OCI-LY1 (cell line): ENCODE data around the gene INTS14.

ENCODE experiments used
- H2AFZ ChIP-seq: fragments of 200-600 bp; sonication (generic), shearing (Covaris generic); 2 replicates; pipeline ENCODE4 v1.6.0; 2014; ENCODE audit warnings: antibody characterized with exemption, mild to moderate bottlenecking, low read length
- H3F3A ChIP-seq: fragments of 200-600 bp; sonication (generic), shearing (Covaris generic); 2 replicates; pipeline ENCODE4 v1.6.0; 2014; ENCODE audit warnings: mild to moderate bottlenecking, antibody characterized with exemption, low read length, moderate library complexity; ENCODE audit not compliant: insufficient read depth
- H3K27ac ChIP-seq: fragments of 200-600 bp; sonication (generic); 2 replicates; pipeline ENCODE4 v1.5.1; 2014; ENCODE audit warnings: low read length, mixed run types, mild to moderate bottlenecking, low read depth; ENCODE audit not compliant: poor library complexity, severe bottlenecking
- H3K27me3 ChIP-seq: fragments of 200-600 bp; sonication (generic); 2 replicates; pipeline ENCODE4 v1.6.0; 2014; ENCODE audit warnings: antibody characterized with exemption, mild to moderate bottlenecking, low read length, moderate library complexity; ENCODE audit not compliant: insufficient read depth
- H3K36me3 ChIP-seq: fragments of 200-600 bp; sonication (generic); 2 replicates; pipeline ENCODE4 v1.6.1; 2014; ENCODE audit warnings: mild to moderate bottlenecking, antibody characterized with exemption, low read length, moderate library complexity, mixed read lengths; ENCODE audit not compliant: insufficient read depth
- H3K4me1 ChIP-seq: fragments of 200-600 bp; sonication (generic); 2 replicates; pipeline ENCODE4 v1.5.1; 2014; ENCODE audit warnings: mild to moderate bottlenecking, low read length, moderate library complexity; ENCODE audit not compliant: insufficient read depth, severe bottlenecking
- H3K4me2 ChIP-seq: fragments of 200-600 bp; sonication (generic), shearing (Covaris generic); 2 replicates; pipeline ENCODE4 v1.6.1; 2014; ENCODE audit warnings: low read length
- H3K4me3 ChIP-seq: fragments of 200-600 bp; sonication (generic); 2 replicates; pipeline ENCODE4 v1.5.1; 2014; ENCODE audit warnings: low read length, low read depth, mild to moderate bottlenecking, mixed read lengths; ENCODE audit not compliant: poor library complexity, severe bottlenecking
- H3K79me2 ChIP-seq: fragments of 200-600 bp; shearing (Covaris generic); 2 replicates; pipeline ENCODE4 v1.6.1; 2016; ENCODE audit warnings: mixed run types, low read length, mixed read lengths; ENCODE audit not compliant: insufficient read depth
- H3K9ac ChIP-seq: fragments of 200-600 bp; sonication (generic), shearing (Covaris generic); 2 replicates; pipeline ENCODE4 v1.6.1; 2014; ENCODE audit warnings: mild to moderate bottlenecking, low read length, mixed read lengths
- H3K9me2 ChIP-seq: fragments of 200-600 bp; sonication (generic), shearing (Covaris generic); 2 replicates; pipeline ENCODE4 v1.6.1; 2014; ENCODE audit warnings: low read depth, mild to moderate bottlenecking, low read length, mixed read lengths
- H3K9me3 ChIP-seq: fragments of 200-600 bp; shearing (Covaris generic); 2 replicates; pipeline ENCODE4 v1.6.1; 2014; ENCODE audit warnings: low read length, mixed read lengths
- H4K20me1 ChIP-seq: fragments of 200-600 bp; sonication (generic), shearing (Covaris generic); 2 replicates; pipeline ENCODE4 v1.6.0; 2016; ENCODE audit warnings: mild to moderate bottlenecking, low read length; ENCODE audit not compliant: insufficient read depth
- CTCF ChIP-seq: fragments of 200-600 bp; sonication (generic), shearing (Covaris generic); IDR thresholded peaks from 2 replicates; pipeline ENCODE4 v1.5.1; 2017; ENCODE audit warnings: mild to moderate bottlenecking, antibody characterized with exemption, low read length, moderate library complexity, mixed read lengths
- EZH2 ChIP-seq: fragments of 200-600 bp; sonication (generic), shearing (Covaris generic); IDR thresholded peaks from 2 replicates; pipeline ENCODE4 v1.8.0; 2017; ENCODE audit warnings: borderline replicate concordance, mixed run types, mild to moderate bottlenecking, antibody characterized with exemption, low read length, moderate library complexity, mixed read lengths

INTS14 gene

DNA sequence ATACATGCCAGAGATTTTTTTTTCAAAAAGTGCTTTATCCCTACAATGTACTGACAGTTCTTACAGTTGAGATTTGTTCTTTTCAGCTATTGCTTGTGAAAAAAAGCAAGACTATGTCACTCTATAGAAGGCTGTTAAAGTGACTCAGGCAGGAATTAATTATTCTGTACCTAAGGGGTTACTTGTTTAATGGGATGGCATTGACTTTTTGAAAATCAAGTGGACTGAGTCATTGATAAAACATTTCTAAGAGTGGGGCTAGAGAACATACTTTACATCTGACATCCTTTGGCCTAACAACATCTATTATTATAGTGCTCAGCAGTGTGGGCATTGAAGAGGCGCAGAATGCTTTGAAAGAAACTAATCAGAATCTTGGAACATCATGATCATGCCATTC lies 34.3 kb downstream of the INTS14 start:
- no peaks in the 10 kb centered on the region for H3K79me2 ChIP-seq
- H3K9me3 ChIP-seq, result no peaks in the 10 kb centered on the region
- no peaks in the 10 kb centered on the region for H3F3A ChIP-seq
- no peaks in the 10 kb centered on the region for H3K4me1 ChIP-seq
- H4K20me1 ChIP-seq, result no peaks in the 10 kb centered on the region
- no peaks in the 10 kb centered on the region for H3K9me2 ChIP-seq
- H3K27ac ChIP-seq, result no peak overlapping the region
- H2AFZ ChIP-seq, result no peak overlapping the region
- TF ChIP-seq CTCF, result no peak
- no peak for TF ChIP-seq EZH2
- no peaks in the 10 kb centered on the region for H3K27me3 ChIP-seq
- no peak overlapping the region for H3K4me3 ChIP-seq
- H3K9ac ChIP-seq, result no peak overlapping the region
- H3K4me2 ChIP-seq, result no peak overlapping the region
- H3K36me3 ChIP-seq, result peaks cover 83% of the 10 kb centered on the region

- H3K4me2 ChIP-seq, result no peak overlapping the region
Measured at GRCh38 chr15:65571971-65572370, 39.0 kb downstream of the INTS14 start.

GRCh38 chr15:65569728-65570127 lies 41.2 kb downstream of the INTS14 start:
- no peaks in the 10 kb centered on the region for H3K9me2 ChIP-seq
- H3K4me1 ChIP-seq, result no peaks in the 10 kb centered on the region
- TF ChIP-seq CTCF, result no peak
- TF ChIP-seq EZH2, result no peak
- H3K79me2 ChIP-seq, result no peaks in the 10 kb centered on the region
- H3K4me3 ChIP-seq, result no peak overlapping the region
- peaks cover 10% of the 10 kb centered on the region; the same call in 1 of the 2 replicates for H3K9me3 ChIP-seq
- H3K27me3 ChIP-seq, result no peaks in the 10 kb centered on the region
- H3K36me3 ChIP-seq, result peaks cover 87% of the 10 kb centered on the region
- no peak overlapping the region for H3K27ac ChIP-seq
- H2AFZ ChIP-seq, result no peak overlapping the region
- no peak overlapping the region for H3K9ac ChIP-seq
- H3K4me2 ChIP-seq, result no peak overlapping the region
- H4K20me1 ChIP-seq, result no peaks in the 10 kb centered on the region
- H3F3A ChIP-seq, result no peaks in the 10 kb centered on the region

More at GRCh38 chr15:65571971-65572370, 39.0 kb downstream of the INTS14 start:
- Histone ChIP-seq H3F3A (no peaks in the 10 kb centered on the region), H3K9me3 (no peaks in the 10 kb centered on the region), H3K9me2 (no peaks in the 10 kb centered on the region), H3K4me3 (no peak overlapping the region), H3K9ac (no peak overlapping the region), H3K36me3 (peaks cover 86% of the 10 kb centered on the region), H3K4me1 (no peaks in the 10 kb centered on the region), H2AFZ (no peak overlapping the region), H3K27ac (no peak overlapping the region), H4K20me1 (no peaks in the 10 kb centered on the region), H3K79me2 (no peaks in the 10 kb centered on the region), H3K27me3 (no peaks in the 10 kb centered on the region)
- TF ChIP-seq EZH2, result no peak
- TF ChIP-seq CTCF, result no peak
